ENCODE results near the gene SMARCA1. TPM values are rescaled to one million over a fixed set of nuclear protein-coding genes. Genes with fewer than 3 reads are reported as not detected.

Gene SMARCA1
- total RNA-seq, 1 donor from 2014 or later = 123 TPM

DNA sequence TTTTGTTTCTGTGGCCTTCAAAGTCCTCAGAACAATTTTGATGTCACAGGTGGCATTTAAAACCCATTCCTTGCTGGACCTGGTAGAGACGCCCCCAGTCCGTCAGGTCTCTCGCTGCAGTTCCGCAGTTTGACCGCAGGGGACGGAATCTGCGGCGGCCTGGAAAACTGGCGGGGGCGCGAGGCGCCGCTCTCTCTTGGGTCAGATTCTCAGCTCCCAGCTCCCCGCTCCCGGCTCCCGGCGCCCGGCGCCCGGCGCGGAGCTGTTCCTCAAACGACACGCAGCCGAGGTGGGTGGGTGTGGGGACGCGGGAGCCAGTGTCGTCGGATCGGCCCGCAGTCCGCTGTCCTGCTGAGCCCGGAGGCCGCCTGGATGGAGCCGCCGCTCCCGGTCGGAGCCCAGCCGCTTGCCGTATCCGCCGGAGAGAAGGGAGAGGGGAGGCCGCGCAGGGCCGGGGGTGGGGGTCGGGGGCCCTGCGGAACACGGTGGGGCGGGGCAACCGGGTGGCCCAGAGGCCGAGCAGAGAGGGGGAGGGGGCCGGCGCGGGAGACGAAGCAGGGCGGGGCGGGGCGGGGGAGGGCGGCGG lies 16.9 kb upstream of the SMARCA1 start, which contains the start of gene OCRL:
TSS of gene OCRL (plus strand) at position 192 of the 586 bp plus-strand sequence. CDS start at position 373, 181 bp downstream.
- Mint-ChIP-seq H3K4me1 (ENCODE audit: low read depth) (peaks cover 19% of the 10 kb centered on the region), H3K9me3 (ENCODE audit: low read depth) (no peaks in the 10 kb centered on the region), H3K27me3 (ENCODE audit: low read depth) (no peaks in the 10 kb centered on the region), H3K4me3 (ENCODE audit: unreplicated experiment) (peak within 1 kb of the TSS; percentile 76), H3K36me3 (ENCODE audit: low read depth) (peaks cover 3% of the 10 kb centered on the region), H3K27ac (ENCODE audit: unreplicated experiment) (peak within 1 kb of the TSS; percentile 71)
- DNase-seq (ENCODE audit: low spot score) = peak; percentile 94
- TF ChIP-seq CTCF (IDR thresholded peaks at IDR 0.05) = peak; percentile 86

GRCh38 chrX:129534816-129535578 lies 11.7 kb upstream of the SMARCA1 start:
- H3K27me3 Mint-ChIP-seq (ENCODE audit: low read depth) = no peaks in the 10 kb centered on the region
- H3K4me3 Mint-ChIP-seq (ENCODE audit: unreplicated experiment) = no peak overlapping the region
- H3K36me3 Mint-ChIP-seq (ENCODE audit: low read depth) = peaks cover 2% of the 10 kb centered on the region
- H3K4me1 Mint-ChIP-seq (ENCODE audit: low read depth) = peaks cover 8% of the 10 kb centered on the region
- H3K9me3 Mint-ChIP-seq (ENCODE audit: low read depth) = no peaks in the 10 kb centered on the region
- H3K27ac Mint-ChIP-seq (ENCODE audit: unreplicated experiment) = no peak overlapping the region
- no peak for TF ChIP-seq CTCF (IDR thresholded peaks at IDR 0.05)
- DNase-seq (ENCODE audit: low spot score) = no peak

DNA sequence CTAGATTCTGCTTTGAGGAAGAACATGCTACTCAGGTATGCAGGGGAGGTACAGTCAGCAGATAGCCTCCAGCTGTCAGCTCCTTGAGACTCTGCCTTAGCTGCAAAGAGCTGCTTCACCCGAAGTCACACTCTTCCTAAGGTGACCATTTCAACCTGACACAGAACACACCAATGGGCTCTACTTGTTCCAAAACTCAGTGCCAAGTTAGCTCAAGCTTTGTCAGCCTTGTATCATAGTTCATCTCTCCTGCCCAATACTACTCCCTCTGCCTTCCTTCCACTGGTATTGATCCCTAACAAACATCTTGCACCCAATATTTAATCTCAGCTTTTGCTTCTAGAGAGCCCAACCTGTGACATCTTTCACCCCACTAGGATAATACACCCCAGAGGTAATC lies 7.8 kb upstream of the SMARCA1 start:
- DNase-seq (ENCODE audit: low spot score) = no peak
- H3K27ac Mint-ChIP-seq (ENCODE audit: unreplicated experiment) = no peak overlapping the region
- TF ChIP-seq CTCF (IDR thresholded peaks at IDR 0.05) = no peak
- H3K4me3 Mint-ChIP-seq (ENCODE audit: unreplicated experiment) = no peak overlapping the region
- no peaks in the 10 kb centered on the region for H3K27me3 Mint-ChIP-seq (ENCODE audit: low read depth)
- no peaks in the 10 kb centered on the region for H3K36me3 Mint-ChIP-seq (ENCODE audit: low read depth)
- peaks cover 7% of the 10 kb centered on the region for H3K4me1 Mint-ChIP-seq (ENCODE audit: low read depth)
- H3K9me3 Mint-ChIP-seq (ENCODE audit: low read depth) = no peaks in the 10 kb centered on the region

- H3K36me3 Mint-ChIP-seq (ENCODE audit: low read depth) = no peaks in the 10 kb centered on the region
These were observed 7.1 kb upstream of the SMARCA1 start for GRCh38 chrX:129530410-129530809.

More at GRCh38 chrX:129530410-129530809, 7.1 kb upstream of the SMARCA1 start:
- Mint-ChIP-seq H3K9me3 (ENCODE audit: low read depth) (no peaks in the 10 kb centered on the region), H3K27ac (ENCODE audit: unreplicated experiment) (no peak overlapping the region), H3K4me1 (ENCODE audit: low read depth) (peaks cover 7% of the 10 kb centered on the region), H3K4me3 (ENCODE audit: unreplicated experiment) (no peak overlapping the region), H3K27me3 (ENCODE audit: low read depth) (no peaks in the 10 kb centered on the region)
- no peak for TF ChIP-seq CTCF (IDR thresholded peaks at IDR 0.05)
- DNase-seq (ENCODE audit: low spot score) = no peak

Measured in chondrocyte (in vitro differentiated cells).